SK-N-SH treated with all-trans-retinoic acid at 6 μM for 48 hours (cell line): ENCODE results near the gene HMGN1.

Experiments used
- ARNTL ChIP-seq: fragments of 450-650 bp; formaldehyde crosslinking; IDR thresholded peaks from 2 replicates; pipeline ENCODE4 v1.5.0; 2020; ENCODE audit warnings: low read depth, mild to moderate bottlenecking, moderate library complexity, borderline replicate concordance
- ESRRG ChIP-seq: fragments of 250-450 bp; sonication (Bioruptor Pico); IDR thresholded peaks from 2 replicates; pipeline ENCODE4 v1.6.1; 2021; ENCODE audit warnings: mild to moderate bottlenecking
- OSR1 ChIP-seq: fragments of 250-450 bp; sonication (Bioruptor Pico); IDR thresholded peaks from 2 replicates; pipeline ENCODE4 v1.8.0; 2022; ENCODE audit warnings: moderate library complexity, mild to moderate bottlenecking, inconsistent platforms
- PATZ1 ChIP-seq: fragments of 250-450 bp; sonication (Bioruptor Pico); IDR thresholded peaks from 2 replicates; pipeline ENCODE4 v1.8.0; 2020; ENCODE audit warnings: mild to moderate bottlenecking, moderate library complexity, borderline replicate concordance
- ZNF70 ChIP-seq: fragments of 450-650 bp; formaldehyde crosslinking; IDR thresholded peaks from 2 replicates; pipeline ENCODE4 v1.5.0; 2020; ENCODE audit warnings: mild to moderate bottlenecking, moderate library complexity
- TF ChIP-seq, protein P1 (sequence below): fragments of 250-450 bp; sonication (Bioruptor Pico); IDR thresholded peaks from 2 replicates; pipeline ENCODE4 v1.8.0; 2021; ENCODE audit warnings: low read depth, mild to moderate bottlenecking, moderate library complexity, borderline replicate concordance
- TF ChIP-seq, protein P2 (sequence below): fragments of 250-450 bp; sonication (Bioruptor Pico); IDR thresholded peaks from 2 replicates; pipeline ENCODE4 v1.5.1; 2021; ENCODE audit warnings: mild to moderate bottlenecking, moderate library complexity

- TF ChIP-seq OSR1 (CRISPR knock-in tag) = no peak
- no peak for TF ChIP-seq PATZ1 (CRISPR knock-in tag)
- no peak for TF ChIP-seq ZNF70 (CRISPR knock-in tag)
- TF ChIP-seq, protein P1, sequence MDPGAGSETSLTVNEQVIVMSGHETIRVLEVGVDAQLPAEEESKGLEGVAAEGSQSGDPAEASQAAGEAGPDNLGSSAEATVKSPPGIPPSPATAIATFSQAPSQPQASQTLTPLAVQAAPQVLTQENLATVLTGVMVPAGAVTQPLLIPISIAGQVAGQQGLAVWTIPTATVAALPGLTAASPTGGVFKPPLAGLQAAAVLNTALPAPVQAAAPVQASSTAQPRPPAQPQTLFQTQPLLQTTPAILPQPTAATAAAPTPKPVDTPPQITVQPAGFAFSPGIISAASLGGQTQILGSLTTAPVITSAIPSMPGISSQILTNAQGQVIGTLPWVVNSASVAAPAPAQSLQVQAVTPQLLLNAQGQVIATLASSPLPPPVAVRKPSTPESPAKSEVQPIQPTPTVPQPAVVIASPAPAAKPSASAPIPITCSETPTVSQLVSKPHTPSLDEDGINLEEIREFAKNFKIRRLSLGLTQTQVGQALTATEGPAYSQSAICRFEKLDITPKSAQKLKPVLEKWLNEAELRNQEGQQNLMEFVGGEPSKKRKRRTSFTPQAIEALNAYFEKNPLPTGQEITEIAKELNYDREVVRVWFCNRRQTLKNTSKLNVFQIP = no peak
- TF ChIP-seq, protein P2, sequence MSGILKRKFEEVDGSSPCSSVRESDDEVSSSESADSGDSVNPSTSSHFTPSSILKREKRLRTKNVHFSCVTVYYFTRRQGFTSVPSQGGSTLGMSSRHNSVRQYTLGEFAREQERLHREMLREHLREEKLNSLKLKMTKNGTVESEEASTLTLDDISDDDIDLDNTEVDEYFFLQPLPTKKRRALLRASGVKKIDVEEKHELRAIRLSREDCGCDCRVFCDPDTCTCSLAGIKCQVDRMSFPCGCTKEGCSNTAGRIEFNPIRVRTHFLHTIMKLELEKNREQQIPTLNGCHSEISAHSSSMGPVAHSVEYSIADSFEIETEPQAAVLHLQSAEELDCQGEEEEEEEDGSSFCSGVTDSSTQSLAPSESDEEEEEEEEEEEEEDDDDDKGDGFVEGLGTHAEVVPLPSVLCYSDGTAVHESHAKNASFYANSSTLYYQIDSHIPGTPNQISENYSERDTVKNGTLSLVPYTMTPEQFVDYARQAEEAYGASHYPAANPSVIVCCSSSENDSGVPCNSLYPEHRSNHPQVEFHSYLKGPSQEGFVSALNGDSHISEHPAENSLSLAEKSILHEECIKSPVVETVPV (CRISPR knock-in tag) = no peak
- no peak for TF ChIP-seq ARNTL (CRISPR knock-in tag)
- TF ChIP-seq ESRRG (CRISPR knock-in tag) = no peak
These were observed 48.3 kb downstream of the HMGN1 start for GRCh38 chr21:39300587-39300986.
